A673 (cell line): ENCODE measurements around the gene RNMT.

Experiments
- CTCF ChIP-seq: fragments of 300-800, 200-600 bp; sonication (generic); conservative IDR thresholded peaks from 2 replicates; pipeline ENCODE4 v1.5.1; 2017; ENCODE audit warnings: low read depth, mild to moderate bottlenecking, antibody characterized with exemption, low read length, moderate library complexity, mixed read lengths
- EZH2 ChIP-seq: fragments of 200-600 bp; sonication (generic); IDR thresholded peaks from 2 replicates; pipeline ENCODE4 v1.6.1; 2017; ENCODE audit warnings: borderline replicate concordance, low read depth, mild to moderate bottlenecking, mixed read lengths, antibody characterized with exemption, low read length; ENCODE audit not compliant: poor library complexity, severe bottlenecking

GRCh38 chr18:13813271-13813849, 86.9 kb downstream of the RNMT start:
- TF ChIP-seq CTCF (peak; percentile 88), EZH2 (no peak)
